Measurements from ENCODE around the gene DNAH3. TPM values are rescaled to one million over a fixed set of nuclear protein-coding genes. Genes with fewer than 3 reads are reported as not detected.
A peak's percentile ranks its signal among the peaks of the same experiment; 100 is the strongest.
"Not testable (repeated sequence)": the region's sequence is repeated elsewhere in the genome, so short reads cannot be mapped to it uniquely, and the experiment has no call there.

Gene DNAH3
- total RNA-seq, 1 experiment from 2014 or later = 0.57 TPM

- ATAC-seq; H3K36me3 Mint-ChIP-seq; H3K9me3 Mint-ChIP-seq; H3K27me3 Mint-ChIP-seq (ENCODE audit: low read depth); H3K4me1 Mint-ChIP-seq; H3K27ac Mint-ChIP-seq: not testable (repeated sequence)
- TF ChIP-seq, protein P1, sequence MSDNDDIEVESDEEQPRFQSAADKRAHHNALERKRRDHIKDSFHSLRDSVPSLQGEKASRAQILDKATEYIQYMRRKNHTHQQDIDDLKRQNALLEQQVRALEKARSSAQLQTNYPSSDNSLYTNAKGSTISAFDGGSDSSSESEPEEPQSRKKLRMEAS (CRISPR knock-in tag; IDR thresholded peaks at IDR 0.05) = 0 out of 2 replicates have a peak, but pooled peaks have one; percentile 25
- peak; percentile 59 for DNase-seq (ENCODE audit: low spot score)
- ChIA-PET CTCF (interaction anchor here (0.7 to 3.5 kb wide), 4 partner anchors 59 to 1167 kb away, joined by 3 to 21 read pairs (median 4); partner anchors contain the start of gene ZP2), POLR2A (interaction anchor here (0.6 kb wide), 2 partner anchors 149 to 1235 kb away, joined by 3 to 7 read pairs; no protein-coding TSS in a partner anchor)
- peak overlapping the region; percentile 45 for H3K4me3 Mint-ChIP-seq
These were observed 1.7 kb upstream of the DNAH3 start for GRCh38 chr16:21152160-21153030.

DNA sequence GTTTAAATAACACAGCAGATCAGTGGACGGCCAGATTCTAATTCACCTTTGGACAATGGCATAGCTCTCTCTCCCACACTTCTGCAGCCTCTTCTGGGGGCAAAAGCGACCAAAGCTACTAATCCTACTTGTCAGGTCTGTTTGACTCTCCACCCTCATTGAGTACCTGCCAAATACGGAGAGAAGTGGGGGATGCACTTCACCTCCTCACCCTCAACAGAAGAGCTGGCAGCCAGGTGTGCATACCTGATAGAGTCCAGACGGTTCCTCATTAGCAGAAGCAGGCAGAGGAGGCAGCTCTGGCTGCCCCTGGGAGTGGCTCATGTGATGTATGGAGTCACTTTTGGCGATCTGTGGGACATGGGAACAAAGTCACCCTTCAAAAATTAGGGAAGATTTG is 4.9 kb downstream of the DNAH3 start:
- H3K4me1 Mint-ChIP-seq = no peaks in the 10 kb centered on the region
- CTCF ChIA-PET = no interaction called here
- TF ChIP-seq PRDM15 (CRISPR knock-in tag; IDR thresholded peaks at IDR 0.05) (no peak), ZNF219 (CRISPR knock-in tag; IDR thresholded peaks at IDR 0.05; ENCODE audit: borderline replicate concordance) (no peak), NFYB (CRISPR knock-in tag; conservative IDR thresholded peaks at IDR 0.05; ENCODE audit: low read depth) (no peak)
- no peak overlapping the region for H3K27ac Mint-ChIP-seq
- ATAC-seq = no peak
- H3K4me3 Mint-ChIP-seq = no peak overlapping the region
- peaks cover under 1% of the 10 kb centered on the region; the same call in 1 of the 2 replicates for H3K27me3 Mint-ChIP-seq (ENCODE audit: low read depth)
- peaks cover 15% of the 10 kb centered on the region for H3K9me3 Mint-ChIP-seq
- H3K36me3 Mint-ChIP-seq = no peaks in the 10 kb centered on the region
- POLR2A ChIA-PET = no interaction called here
- no peak for DNase-seq (ENCODE audit: low spot score)

GRCh38 chr16:21134053-21134452 is 16.6 kb downstream of the DNAH3 start:
- peaks cover 16% of the 10 kb centered on the region for H3K4me1 Mint-ChIP-seq
- no peak for DNase-seq (ENCODE audit: low spot score)
- TF ChIP-seq OVOL2 (CRISPR knock-in tag; IDR thresholded peaks at IDR 0.05; ENCODE audit: borderline replicate concordance) (no peak), ATF2 (CRISPR knock-in tag; IDR thresholded peaks at IDR 0.05; ENCODE audit: borderline replicate concordance, low read depth) (no peak), ZNF396 (CRISPR knock-in tag; IDR thresholded peaks at IDR 0.05; ENCODE audit: borderline replicate concordance) (no peak), TCF7 (CRISPR knock-in tag; IDR thresholded peaks at IDR 0.05; ENCODE audit: low read depth) (no peak), CREM (CRISPR knock-in tag; IDR thresholded peaks at IDR 0.05) (no peak), PRDM15 (CRISPR knock-in tag; IDR thresholded peaks at IDR 0.05) (no peak), ZNF219 (CRISPR knock-in tag; IDR thresholded peaks at IDR 0.05; ENCODE audit: borderline replicate concordance) (no peak), RORB (CRISPR knock-in tag; IDR thresholded peaks at IDR 0.05) (no peak), NR2C2 (CRISPR knock-in tag; IDR thresholded peaks at IDR 0.05) (no peak), FOXJ3 (CRISPR knock-in tag; IDR thresholded peaks at IDR 0.05; ENCODE audit: borderline replicate concordance) (no peak), ZNF416 (CRISPR knock-in tag; IDR thresholded peaks at IDR 0.05) (no peak)
- TF ChIP-seq, protein P2, sequence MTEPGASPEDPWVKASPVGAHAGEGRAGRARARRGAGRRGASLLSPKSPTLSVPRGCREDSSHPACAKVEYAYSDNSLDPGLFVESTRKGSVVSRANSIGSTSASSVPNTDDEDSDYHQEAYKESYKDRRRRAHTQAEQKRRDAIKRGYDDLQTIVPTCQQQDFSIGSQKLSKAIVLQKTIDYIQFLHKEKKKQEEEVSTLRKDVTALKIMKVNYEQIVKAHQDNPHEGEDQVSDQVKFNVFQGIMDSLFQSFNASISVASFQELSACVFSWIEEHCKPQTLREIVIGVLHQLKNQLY (CRISPR knock-in tag; IDR thresholded peaks at IDR 0.05) = no peak
- TF ChIP-seq, protein P3, sequence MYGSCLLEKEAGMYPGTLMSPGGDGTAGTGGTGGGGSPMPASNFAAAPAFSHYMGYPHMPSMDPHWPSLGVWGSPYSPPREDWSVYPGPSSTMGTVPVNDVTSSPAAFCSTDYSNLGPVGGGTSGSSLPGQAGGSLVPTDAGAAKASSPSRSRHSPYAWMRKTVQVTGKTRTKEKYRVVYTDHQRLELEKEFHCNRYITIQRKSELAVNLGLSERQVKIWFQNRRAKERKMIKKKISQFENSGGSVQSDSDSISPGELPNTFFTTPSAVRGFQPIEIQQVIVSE (CRISPR knock-in tag; IDR thresholded peaks at IDR 0.05; ENCODE audit: borderline replicate concordance) = no peak
- TF ChIP-seq, protein P4, sequence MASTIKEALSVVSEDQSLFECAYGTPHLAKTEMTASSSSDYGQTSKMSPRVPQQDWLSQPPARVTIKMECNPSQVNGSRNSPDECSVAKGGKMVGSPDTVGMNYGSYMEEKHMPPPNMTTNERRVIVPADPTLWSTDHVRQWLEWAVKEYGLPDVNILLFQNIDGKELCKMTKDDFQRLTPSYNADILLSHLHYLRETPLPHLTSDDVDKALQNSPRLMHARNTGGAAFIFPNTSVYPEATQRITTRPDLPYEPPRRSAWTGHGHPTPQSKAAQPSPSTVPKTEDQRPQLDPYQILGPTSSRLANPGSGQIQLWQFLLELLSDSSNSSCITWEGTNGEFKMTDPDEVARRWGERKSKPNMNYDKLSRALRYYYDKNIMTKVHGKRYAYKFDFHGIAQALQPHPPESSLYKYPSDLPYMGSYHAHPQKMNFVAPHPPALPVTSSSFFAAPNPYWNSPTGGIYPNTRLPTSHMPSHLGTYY (CRISPR knock-in tag; IDR thresholded peaks at IDR 0.05) = no peak
- TF ChIP-seq, protein P5, sequence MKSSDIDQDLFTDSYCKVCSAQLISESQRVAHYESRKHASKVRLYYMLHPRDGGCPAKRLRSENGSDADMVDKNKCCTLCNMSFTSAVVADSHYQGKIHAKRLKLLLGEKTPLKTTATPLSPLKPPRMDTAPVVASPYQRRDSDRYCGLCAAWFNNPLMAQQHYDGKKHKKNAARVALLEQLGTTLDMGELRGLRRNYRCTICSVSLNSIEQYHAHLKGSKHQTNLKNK (CRISPR knock-in tag; IDR thresholded peaks at IDR 0.05) = no peak

More at GRCh38 chr16:21134053-21134452, 16.6 kb downstream of the DNAH3 start:
- Mint-ChIP-seq H3K4me3 (no peak overlapping the region), H3K9me3 (no peaks in the 10 kb centered on the region), H3K36me3 (no peaks in the 10 kb centered on the region), H3K27me3 (ENCODE audit: low read depth) (peaks cover 3% of the 10 kb centered on the region; the same call in 1 of the 2 replicates), H3K27ac (no peak overlapping the region)
- no peak for ATAC-seq
- ChIA-PET POLR2A (no interaction called here), CTCF (interaction anchor here (0.7 kb wide), 1 partner anchor 9 kb away, joined by 3 read pairs; no protein-coding TSS in a partner anchor)
